Activated B cell treated with CpG ODN at 0.5 μM for 24 hours (primary cell): Measurements from ENCODE around the gene DLGAP1. TPM values are rescaled to one million over a fixed set of nuclear protein-coding genes. Genes with fewer than 3 reads are reported as not detected.
A peak's percentile ranks its signal among the peaks of the same experiment; 100 is the strongest.

Experiments used
- ATAC-seq: fragments of 200-7000 bp; cut with Tn5 transposase; one replicate; pipeline ENCODE4 v1.10.0; 2021; ENCODE audit warnings: low read depth, mild to moderate bottlenecking, moderate library complexity
- CTCF ChIA-PET: fragments of 350-600 bp; sonication (Branson Sonifier 250); formaldehyde crosslinking; loops from one replicate; lab custom pipeline; 2021; ENCODE audit warnings: antibody characterized with exemption; lab: Charles Lee
- POLR2A ChIA-PET: fragments of 350-600 bp; sonication (Branson Sonifier 250); formaldehyde crosslinking; loops from one replicate; lab custom pipeline; 2021; ENCODE audit warnings: antibody characterized with exemption; lab: Charles Lee
- DNase-seq: peaks from one replicate; pipeline ENCODE4 v3.0.0; 2022
- H3K27ac Mint-ChIP-seq: one replicate; pipeline ENCODE4 v1.8.0; 2020; ENCODE audit warnings: mixed read lengths
- H3K27me3 Mint-ChIP-seq: one replicate; pipeline ENCODE4 v1.8.0; 2021; ENCODE audit warnings: mixed read lengths
- H3K36me3 Mint-ChIP-seq: one replicate; pipeline ENCODE4 v1.8.0; 2021; ENCODE audit warnings: low read depth, mixed read lengths
- H3K4me1 Mint-ChIP-seq: one replicate; pipeline ENCODE4 v1.8.0; 2021; ENCODE audit warnings: mixed read lengths
- H3K4me3 Mint-ChIP-seq: one replicate; pipeline ENCODE4 v1.8.0; 2020; ENCODE audit warnings: mild to moderate bottlenecking, mixed read lengths
- H3K9me3 Mint-ChIP-seq: one replicate; pipeline ENCODE4 v1.8.0; 2020; ENCODE audit warnings: mixed read lengths
- intact Hi-C: fragments of 100-400 bp; cut with micrococcal nuclease; formaldehyde crosslinking; loops from one replicate; pipeline ENCODE4 v1.15.1; 2024
- total RNA-seq: library from RNA; stranded (reverse); gene quantifications from 2 replicates; pipeline ENCODE4 v1.2.3, GENCODE V29; 2022
- TF ChIP-seq, protein P1 (sequence below): fragments of 200-600 bp; IDR thresholded peaks from one replicate; pipeline ENCODE4 v1.8.0; 2022; ENCODE audit warnings: antibody characterized with exemption, mild to moderate bottlenecking

Gene DLGAP1
- total RNA-seq, 1 donor from 2014 or later: 0.18 TPM

DNA sequence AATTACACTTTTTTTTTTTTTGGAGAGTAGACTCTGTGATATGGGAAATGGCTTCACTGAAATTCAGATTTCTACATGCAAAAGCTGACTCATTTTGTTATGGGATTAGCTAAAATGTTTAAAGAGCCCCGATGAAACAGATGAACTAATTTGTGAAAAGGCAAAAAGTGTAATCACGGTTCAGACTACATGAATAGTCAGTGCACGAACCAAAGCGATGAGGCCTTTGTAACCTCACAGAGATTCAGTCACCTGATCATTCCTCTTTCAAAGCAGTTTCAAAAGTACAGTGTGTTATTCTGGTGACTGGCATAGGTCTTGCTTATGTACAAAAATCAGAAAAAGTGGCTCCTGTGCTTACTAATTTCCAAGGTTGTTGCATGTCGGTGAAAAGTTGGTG, 960.5 kb downstream of the DLGAP1 start:
- DNase-seq (no peak), ATAC-seq (no peak)
- Mint-ChIP-seq H3K27ac (peak overlapping the region; percentile 88), H3K36me3 (no peaks in the 10 kb centered on the region), H3K4me3 (peak overlapping the region; percentile 33), H3K27me3 (peaks cover 6% of the 10 kb centered on the region), H3K4me1 (peaks cover 49% of the 10 kb centered on the region), H3K9me3 (no peaks in the 10 kb centered on the region)
- POLR2A ChIA-PET: interaction anchor here (0.5 to 2.5 kb wide), 10 partner anchors 21 to 108 kb away, joined by 3 to 38 read pairs (median 5); no protein-coding TSS in a partner anchor
- intact Hi-C loops: loop anchor here (2.0 kb wide), 1 partner anchor 44 kb away; the partner anchor contains the start of gene TGIF1
- CTCF ChIA-PET: interaction anchor here (1.8 to 2.5 kb wide), 2 partner anchors 41 to 91 kb away, joined by 9 to 15 read pairs; no protein-coding TSS in a partner anchor
- TF ChIP-seq, protein P1, sequence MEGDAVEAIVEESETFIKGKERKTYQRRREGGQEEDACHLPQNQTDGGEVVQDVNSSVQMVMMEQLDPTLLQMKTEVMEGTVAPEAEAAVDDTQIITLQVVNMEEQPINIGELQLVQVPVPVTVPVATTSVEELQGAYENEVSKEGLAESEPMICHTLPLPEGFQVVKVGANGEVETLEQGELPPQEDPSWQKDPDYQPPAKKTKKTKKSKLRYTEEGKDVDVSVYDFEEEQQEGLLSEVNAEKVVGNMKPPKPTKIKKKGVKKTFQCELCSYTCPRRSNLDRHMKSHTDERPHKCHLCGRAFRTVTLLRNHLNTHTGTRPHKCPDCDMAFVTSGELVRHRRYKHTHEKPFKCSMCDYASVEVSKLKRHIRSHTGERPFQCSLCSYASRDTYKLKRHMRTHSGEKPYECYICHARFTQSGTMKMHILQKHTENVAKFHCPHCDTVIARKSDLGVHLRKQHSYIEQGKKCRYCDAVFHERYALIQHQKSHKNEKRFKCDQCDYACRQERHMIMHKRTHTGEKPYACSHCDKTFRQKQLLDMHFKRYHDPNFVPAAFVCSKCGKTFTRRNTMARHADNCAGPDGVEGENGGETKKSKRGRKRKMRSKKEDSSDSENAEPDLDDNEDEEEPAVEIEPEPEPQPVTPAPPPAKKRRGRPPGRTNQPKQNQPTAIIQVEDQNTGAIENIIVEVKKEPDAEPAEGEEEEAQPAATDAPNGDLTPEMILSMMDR: no peak

DNA sequence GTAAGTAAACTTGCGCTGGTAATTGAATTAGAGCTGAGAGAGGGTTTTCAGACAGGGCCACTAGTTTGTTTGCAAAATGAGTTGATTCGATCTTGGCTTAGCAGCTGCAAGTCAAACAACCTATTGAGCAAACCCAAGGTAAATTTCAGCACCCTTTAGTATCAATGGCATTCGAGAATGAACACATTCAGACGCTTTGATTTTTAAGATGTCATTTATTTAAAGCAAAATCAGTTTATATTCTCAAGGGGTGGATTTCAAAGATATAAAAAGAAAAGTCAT, 960.9 kb downstream of the DLGAP1 start:
- peaks cover 2% of the 10 kb centered on the region for H3K27me3 Mint-ChIP-seq
- peak overlapping the region; percentile 88 for H3K27ac Mint-ChIP-seq
- peak overlapping the region; percentile 83 for H3K4me3 Mint-ChIP-seq
- TF ChIP-seq, protein P1: no peak
- ATAC-seq (no peak), DNase-seq (no peak)
- CTCF ChIA-PET: interaction anchor here (1.5 to 2.5 kb wide), 3 partner anchors 12 to 91 kb away, joined by 3 to 15 read pairs (median 9); no protein-coding TSS in a partner anchor
- intact Hi-C loops: loop anchor here (2.0 kb wide), 1 partner anchor 43 kb away; the partner anchor contains the start of gene TGIF1
- no peaks in the 10 kb centered on the region for H3K36me3 Mint-ChIP-seq
- POLR2A ChIA-PET: interaction anchor here (0.5 to 2.5 kb wide), 12 partner anchors 21 to 108 kb away, joined by 3 to 38 read pairs (median 4); no protein-coding TSS in a partner anchor
- H3K9me3 Mint-ChIP-seq: no peaks in the 10 kb centered on the region
- peaks cover 45% of the 10 kb centered on the region for H3K4me1 Mint-ChIP-seq

DNA sequence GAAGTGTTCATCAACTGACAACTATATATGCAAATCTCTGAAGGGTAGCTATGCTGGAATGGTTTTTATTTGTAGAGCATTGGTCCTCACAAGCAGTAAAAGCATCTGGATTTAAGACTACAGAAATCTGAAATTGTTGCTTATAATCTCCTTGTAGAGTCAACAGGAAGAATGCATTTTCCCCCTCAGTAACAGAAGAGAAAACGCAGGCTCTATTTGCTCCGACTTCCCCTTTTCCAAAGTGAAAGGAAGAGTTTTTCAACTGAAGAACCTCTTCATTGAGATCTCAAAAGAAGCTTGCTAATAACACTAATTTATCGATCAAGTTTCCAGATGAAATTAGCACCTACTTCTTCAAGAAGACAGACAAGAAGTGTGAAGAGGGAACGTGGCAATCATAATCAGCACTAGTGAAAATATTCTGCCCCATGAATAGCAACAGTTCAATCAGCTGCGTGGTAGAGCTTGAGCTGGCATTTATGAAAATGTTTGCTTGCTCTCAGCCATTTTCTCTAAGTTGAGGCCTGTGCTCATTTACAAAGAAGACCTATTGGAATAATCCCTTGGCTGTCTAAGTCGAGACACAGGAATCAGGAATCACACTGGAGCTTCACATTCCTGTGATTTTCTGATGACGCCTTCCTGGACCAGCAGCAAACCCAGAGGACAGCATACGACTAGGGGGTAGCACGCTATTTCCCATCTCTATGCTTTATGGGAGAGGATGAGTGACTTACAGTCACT, 961.4 kb downstream of the DLGAP1 start:
- DNase-seq: no peak
- ChIA-PET POLR2A (interaction anchor here (0.7 to 2.5 kb wide), 16 partner anchors 10 to 232 kb away, joined by 3 to 38 read pairs (median 4); partner anchors contain the start of gene MYL12B), CTCF (interaction anchor here (0.8 to 2.5 kb wide), 4 partner anchors 12 to 173 kb away, joined by 3 to 15 read pairs (median 6); no protein-coding TSS in a partner anchor)
- intact Hi-C loops: loop anchor here (1.0 to 2.0 kb wide), 2 partner anchors 43 to 92 kb away; partner anchors contain the start of gene TGIF1
- peaks cover 2% of the 10 kb centered on the region for H3K27me3 Mint-ChIP-seq
- no peaks in the 10 kb centered on the region for H3K9me3 Mint-ChIP-seq
- H3K4me3 Mint-ChIP-seq: peak overlapping the region; percentile 83
- peaks cover 43% of the 10 kb centered on the region for H3K4me1 Mint-ChIP-seq
- H3K27ac Mint-ChIP-seq: peak overlapping the region; percentile 88
- ATAC-seq: peak; percentile 35
- no peaks in the 10 kb centered on the region for H3K36me3 Mint-ChIP-seq
- TF ChIP-seq, protein P1: no peak

DNA sequence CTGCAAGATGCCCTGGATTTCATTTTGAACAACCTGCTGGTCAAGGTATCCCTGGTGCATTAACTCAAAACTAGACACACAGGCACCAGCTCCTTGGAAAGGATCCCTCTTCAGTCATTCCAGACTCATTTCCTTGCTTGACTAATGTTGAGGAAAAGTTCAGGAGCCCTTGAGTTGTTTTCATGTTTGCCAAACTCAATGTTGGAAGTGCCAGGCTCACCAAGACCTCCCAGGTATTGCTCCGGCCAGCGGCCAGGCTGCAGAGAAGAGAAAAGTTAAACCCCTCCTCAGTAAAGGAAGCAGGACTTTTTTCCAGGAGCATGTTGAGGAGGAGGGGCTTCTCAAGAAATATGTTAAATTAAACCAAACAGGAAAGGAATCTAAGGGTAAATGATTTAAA, 962.4 kb downstream of the DLGAP1 start:
- Mint-ChIP-seq H3K4me3 (no peak overlapping the region), H3K27me3 (no peaks in the 10 kb centered on the region), H3K27ac (no peak overlapping the region), H3K36me3 (no peaks in the 10 kb centered on the region), H3K9me3 (no peaks in the 10 kb centered on the region), H3K4me1 (peaks cover 39% of the 10 kb centered on the region)
- POLR2A ChIA-PET: interaction anchor here (1.0 to 2.5 kb wide), 10 partner anchors 9 to 231 kb away, joined by 3 to 38 read pairs (median 6); partner anchors contain the start of gene MYL12B
- intact Hi-C loops: loop anchor here (1.0 kb wide), 1 partner anchor 93 kb away; no protein-coding TSS in a partner anchor
- ATAC-seq (no peak), DNase-seq (no peak)
- TF ChIP-seq, protein P1: no peak
- CTCF ChIA-PET: interaction anchor here (1.5 to 2.5 kb wide), 3 partner anchors 11 to 93 kb away, joined by 3 to 15 read pairs (median 9); no protein-coding TSS in a partner anchor
